ENCODE results near the gene MOGAT2. TPM values are rescaled to one million over a fixed set of nuclear protein-coding genes. Genes with fewer than 3 reads are reported as not detected.
"Not testable (repeated sequence)": the region's sequence is repeated elsewhere in the genome, so short reads cannot be mapped to it uniquely, and the experiment has no call there.

MOGAT2 gene
- total RNA-seq, 1 donor from 2014 or later, result not detected

- Histone ChIP-seq H3K4me1 (ENCODE audit: insufficient read depth, low read length) (peaks cover 5% of the 10 kb centered on the region), H3K36me3 (ENCODE audit: insufficient read depth, low read length) (no peaks in the 10 kb centered on the region), H3K9ac (ENCODE audit: low read length) (no peak overlapping the region), H3K4me3 (ENCODE audit: insufficient read depth, low read depth, low read length) (no peak overlapping the region), H3K9me3 (ENCODE audit: insufficient read depth, low read depth, low read length) (no peaks in the 10 kb centered on the region), H3K79me2 (ENCODE audit: insufficient read depth, low read length) (no peaks in the 10 kb centered on the region), H3K27me3 (ENCODE audit: insufficient read depth, low read length) (peaks cover 2% of the 10 kb centered on the region), H3K4me2 (ENCODE audit: low read length) (no peak overlapping the region), H4K20me1 (ENCODE audit: insufficient read depth, low read length) (no peaks in the 10 kb centered on the region), H3K27ac (ENCODE audit: low read depth, low read length) (no peak overlapping the region), H2AFZ (ENCODE audit: low read depth, low read length) (no peak overlapping the region)
- Mint-ChIP-seq H3K9me3 (ENCODE audit: unreplicated experiment) (peaks cover 6% of the 10 kb centered on the region), H3K27me3 (ENCODE audit: low read depth, unreplicated experiment) (peaks cover 22% of the 10 kb centered on the region), H3K4me1 (ENCODE audit: low read depth, unreplicated experiment) (no peaks in the 10 kb centered on the region), H3K4me3 (ENCODE audit: unreplicated experiment) (no peak overlapping the region), H3K36me3 (ENCODE audit: low read depth, unreplicated experiment) (peaks cover 3% of the 10 kb centered on the region), H3K27ac (ENCODE audit: unreplicated experiment) (no peak overlapping the region)
- FAIRE-seq, result no peak
- DNase-seq (ENCODE audit: low read depth), result no peak
- TF ChIP-seq CTCF (IDR thresholded peaks at IDR 0.05; ENCODE audit: insufficient read depth, low read depth, low read length) (no peak), EZH2 (IDR thresholded peaks at IDR 0.05; ENCODE audit: insufficient read depth, low read length) (no peak)
Observed at GRCh38 chr11:75735181-75735845, 17.7 kb downstream of the MOGAT2 start.

GRCh38 chr11:75737314-75737713, 19.7 kb downstream of the MOGAT2 start:
- H3K9ac ChIP-seq (ENCODE audit: low read length), result no peak overlapping the region
- no peaks in the 10 kb centered on the region for H3K79me2 ChIP-seq (ENCODE audit: insufficient read depth, low read length)
- no peak for TF ChIP-seq CTCF (IDR thresholded peaks at IDR 0.05; ENCODE audit: insufficient read depth, low read depth, low read length)
- TF ChIP-seq EZH2 (IDR thresholded peaks at IDR 0.05; ENCODE audit: insufficient read depth, low read length), result no peak
- H4K20me1 ChIP-seq (ENCODE audit: insufficient read depth, low read length), result no peaks in the 10 kb centered on the region
- Mint-ChIP-seq H3K4me3 (ENCODE audit: unreplicated experiment) (no peak overlapping the region), H3K9me3 (ENCODE audit: unreplicated experiment) (peaks cover 2% of the 10 kb centered on the region), H3K4me1 (ENCODE audit: low read depth, unreplicated experiment) (no peaks in the 10 kb centered on the region), H3K27ac (ENCODE audit: unreplicated experiment) (no peak overlapping the region), H3K36me3 (ENCODE audit: low read depth, unreplicated experiment) (peaks cover 3% of the 10 kb centered on the region), H3K27me3 (ENCODE audit: low read depth, unreplicated experiment) (peaks cover 29% of the 10 kb centered on the region)
- peaks cover 5% of the 10 kb centered on the region for H3K4me1 ChIP-seq (ENCODE audit: insufficient read depth, low read length)
- no peaks in the 10 kb centered on the region for H3K36me3 ChIP-seq (ENCODE audit: insufficient read depth, low read length)
- no peaks in the 10 kb centered on the region for H3K9me3 ChIP-seq (ENCODE audit: insufficient read depth, low read depth, low read length)
- H3K4me3 ChIP-seq (ENCODE audit: insufficient read depth, low read depth, low read length), result no peak overlapping the region
- peaks cover 8% of the 10 kb centered on the region for H3K27me3 ChIP-seq (ENCODE audit: insufficient read depth, low read length)
- H3K4me2 ChIP-seq (ENCODE audit: low read length), result no peak overlapping the region
- DNase-seq (ENCODE audit: low read depth) (no peak), FAIRE-seq (no peak)
- H3K27ac ChIP-seq (ENCODE audit: low read depth, low read length), result no peak overlapping the region
- H2AFZ ChIP-seq (ENCODE audit: low read depth, low read length), result no peak overlapping the region

- DNase-seq (ENCODE audit: low read depth) (no peak), FAIRE-seq (no peak)
- no peak overlapping the region for H3K4me3 Mint-ChIP-seq (ENCODE audit: unreplicated experiment)
- Histone ChIP-seq H3K9me3 (ENCODE audit: insufficient read depth, low read depth, low read length) (no peaks in the 10 kb centered on the region), H3K36me3 (ENCODE audit: insufficient read depth, low read length) (no peaks in the 10 kb centered on the region), H3K4me1 (ENCODE audit: insufficient read depth, low read length) (no peaks in the 10 kb centered on the region), H3K27me3 (ENCODE audit: insufficient read depth, low read length) (peaks cover 17% of the 10 kb centered on the region), H3K4me3 (ENCODE audit: insufficient read depth, low read depth, low read length) (no peak overlapping the region), H3K4me2 (ENCODE audit: low read length) (no peak overlapping the region), H3K79me2 (ENCODE audit: insufficient read depth, low read length) (no peaks in the 10 kb centered on the region), H4K20me1 (ENCODE audit: insufficient read depth, low read length) (no peaks in the 10 kb centered on the region), H3K27ac (ENCODE audit: low read depth, low read length) (no peak overlapping the region), H2AFZ (ENCODE audit: low read depth, low read length) (no peak overlapping the region), H3K9ac (ENCODE audit: low read length) (no peak overlapping the region)
- TF ChIP-seq EZH2 (IDR thresholded peaks at IDR 0.05; ENCODE audit: insufficient read depth, low read length) (no peak), CTCF (IDR thresholded peaks at IDR 0.05; ENCODE audit: insufficient read depth, low read depth, low read length) (no peak)
- H3K27me3 Mint-ChIP-seq (ENCODE audit: low read depth, unreplicated experiment), result peaks cover 36% of the 10 kb centered on the region
- H3K36me3 Mint-ChIP-seq (ENCODE audit: low read depth, unreplicated experiment), result no peaks in the 10 kb centered on the region
- H3K9me3 Mint-ChIP-seq (ENCODE audit: unreplicated experiment), result no peaks in the 10 kb centered on the region
- H3K27ac Mint-ChIP-seq (ENCODE audit: unreplicated experiment), result no peak overlapping the region
- no peaks in the 10 kb centered on the region for H3K4me1 Mint-ChIP-seq (ENCODE audit: low read depth, unreplicated experiment)
Observed at GRCh38 chr11:75740681-75741080, 23.0 kb downstream of the MOGAT2 start.

GRCh38 chr11:75743159-75743558, 25.5 kb downstream of the MOGAT2 start:
- not testable (repeated sequence) for H3K9me3 Mint-ChIP-seq (ENCODE audit: unreplicated experiment); FAIRE-seq
- peaks cover 43% of the 10 kb centered on the region for H3K27me3 Mint-ChIP-seq (ENCODE audit: low read depth, unreplicated experiment)

More at GRCh38 chr11:75743159-75743558, 25.5 kb downstream of the MOGAT2 start:
- not testable (repeated sequence) for H3K4me3 ChIP-seq (ENCODE audit: insufficient read depth, low read depth, low read length); H3K9ac ChIP-seq (ENCODE audit: low read length); H3K36me3 Mint-ChIP-seq (ENCODE audit: low read depth, unreplicated experiment); H3K36me3 ChIP-seq (ENCODE audit: insufficient read depth, low read length); H3K4me3 Mint-ChIP-seq (ENCODE audit: unreplicated experiment); DNase-seq (ENCODE audit: low read depth); H3K4me1 ChIP-seq (ENCODE audit: insufficient read depth, low read length); H3K27ac ChIP-seq (ENCODE audit: low read depth, low read length); H3K27ac Mint-ChIP-seq (ENCODE audit: unreplicated experiment); H3K4me2 ChIP-seq (ENCODE audit: low read length); H2AFZ ChIP-seq (ENCODE audit: low read depth, low read length); H3K9me3 ChIP-seq (ENCODE audit: insufficient read depth, low read depth, low read length); H3K79me2 ChIP-seq (ENCODE audit: insufficient read depth, low read length); H3K4me1 Mint-ChIP-seq (ENCODE audit: low read depth, unreplicated experiment); H4K20me1 ChIP-seq (ENCODE audit: insufficient read depth, low read length)
- peaks cover 22% of the 10 kb centered on the region for H3K27me3 ChIP-seq (ENCODE audit: insufficient read depth, low read length)

All from astrocyte (in vitro differentiated cells and primary cell).